HG03457 (cell line): ENCODE measurements around the gene NYNRIN.

Experiments used
- ATAC-seq: cut with Tn5 transposase; IDR thresholded peaks from one replicate; pipeline ENCODE4 v1.9.1; 2021; ENCODE audit warnings: moderate number of reproducible peaks; ENCODE audit not compliant: unreplicated experiment

Gene NYNRIN

GRCh38 chr14:24430143-24430681, 31.4 kb downstream of the NYNRIN start:
- ATAC-seq = peak; percentile 43

- no peak for ATAC-seq
These were observed 32.1 kb downstream of the NYNRIN start for GRCh38 chr14:24430682-24431568.

GRCh38 chr14:24431569-24432258, 32.9 kb downstream of the NYNRIN start:
- ATAC-seq = peak; percentile 46

- no peak for ATAC-seq
These were observed 33.7 kb downstream of the NYNRIN start for GRCh38 chr14:24432259-24433131.

DNA sequence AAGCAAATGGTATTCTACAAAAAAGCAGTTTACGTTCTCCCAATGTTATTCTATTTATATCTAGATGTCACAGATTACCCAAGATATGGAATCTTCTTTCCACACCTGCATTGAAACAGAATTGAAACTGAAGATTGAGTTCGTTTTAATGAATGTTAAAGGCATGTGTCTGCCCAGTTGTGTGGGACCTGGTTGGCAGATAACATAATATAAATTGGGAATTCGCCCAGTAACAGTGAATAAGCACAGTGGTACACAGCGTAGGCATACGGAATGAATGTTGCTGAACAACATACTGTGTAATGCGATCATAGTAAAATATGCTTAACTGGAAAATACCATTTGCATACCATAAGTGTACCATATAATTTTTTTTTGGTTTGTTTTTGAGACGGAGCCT, 35.2 kb downstream of the NYNRIN start:
- ATAC-seq = no peak

GRCh38 chr14:24434676-24435075, 35.9 kb downstream of the NYNRIN start:
- ATAC-seq = no peak

GRCh38 chr14:24435192-24435810, 36.5 kb downstream of the NYNRIN start:
- ATAC-seq = no peak

- ATAC-seq = no peak
These were observed 37.2 kb downstream of the NYNRIN start for GRCh38 chr14:24435998-24436354.

DNA sequence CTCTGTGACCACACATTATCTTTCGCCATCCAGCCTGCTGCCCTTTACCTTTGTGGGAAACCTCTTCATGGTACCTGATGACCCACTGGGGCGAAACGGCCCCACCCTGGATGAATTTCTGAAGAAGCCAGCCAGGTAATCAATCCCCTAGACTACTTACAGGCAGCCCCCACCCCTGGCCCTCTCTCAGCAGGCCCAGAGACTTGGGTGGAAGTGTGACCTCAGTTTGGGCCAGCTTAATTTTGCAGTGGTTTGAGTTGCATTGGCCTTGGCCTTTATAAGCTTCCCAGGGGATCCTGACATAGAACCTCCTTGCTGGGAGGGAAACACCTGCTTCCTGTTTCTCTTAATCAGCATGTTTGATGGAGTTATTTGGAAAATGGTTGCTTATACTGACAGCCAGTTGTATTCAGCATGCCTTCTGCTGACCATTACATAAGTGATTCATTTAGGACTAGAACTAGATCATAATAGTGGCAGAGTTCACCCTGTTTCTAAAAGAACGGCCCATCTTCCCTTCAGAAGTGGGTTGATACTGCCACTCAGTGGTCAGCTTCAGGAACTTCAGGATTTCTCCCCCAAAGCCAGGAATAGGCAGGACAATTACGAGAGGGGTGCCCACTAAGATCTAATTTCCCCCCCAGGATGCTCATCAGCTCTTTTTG, 37.7 kb downstream of the NYNRIN start:
- no peak for ATAC-seq

GRCh38 chr14:24437020-24437735, 38.4 kb downstream of the NYNRIN start:
- ATAC-seq = no peak

- no peak for ATAC-seq
These were observed 38.9 kb downstream of the NYNRIN start for GRCh38 chr14:24437736-24438067.

- ATAC-seq = no peak
These were observed 39.7 kb downstream of the NYNRIN start for GRCh38 chr14:24438223-24439097.

- ATAC-seq = no peak
These were observed 40.5 kb downstream of the NYNRIN start for GRCh38 chr14:24439257-24439656.

DNA sequence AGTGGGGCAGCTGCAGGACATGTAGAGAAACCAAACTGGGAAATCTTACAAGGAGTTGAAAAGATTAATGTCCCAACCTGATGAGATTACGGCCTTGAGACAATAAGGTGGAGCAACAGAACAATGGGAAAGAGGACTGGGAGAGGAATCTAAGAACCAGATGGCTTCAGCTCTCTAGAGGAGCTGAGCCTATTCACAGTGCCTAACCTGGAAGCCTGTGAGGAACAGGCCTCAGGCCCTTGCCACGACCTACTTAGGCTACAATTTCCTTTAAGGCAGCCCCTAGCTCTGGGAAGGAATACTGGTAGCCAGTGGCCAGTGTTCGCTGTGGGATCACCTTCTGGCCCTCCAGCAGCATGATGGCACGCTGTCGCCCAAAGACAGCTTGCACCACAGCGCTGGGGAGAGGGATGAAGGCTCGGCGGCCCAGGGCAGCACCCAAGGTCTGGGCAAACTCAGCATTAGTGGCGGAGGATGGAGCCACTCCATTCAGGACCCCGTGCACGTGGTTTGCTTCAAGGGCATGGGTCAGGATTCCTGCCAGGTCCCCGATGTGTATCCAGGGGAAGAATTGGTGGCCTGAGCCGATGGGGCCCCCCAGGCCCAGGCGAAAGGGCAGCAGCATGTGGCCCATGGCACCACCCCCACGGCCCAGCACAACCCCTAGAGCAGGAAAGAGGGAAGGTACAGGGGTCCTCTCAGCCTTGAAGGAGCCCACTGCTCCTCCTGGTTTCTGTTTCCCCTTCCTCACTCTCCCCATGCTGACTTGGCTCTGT, 41.2 kb downstream of the NYNRIN start:
- no peak for ATAC-seq

DNA sequence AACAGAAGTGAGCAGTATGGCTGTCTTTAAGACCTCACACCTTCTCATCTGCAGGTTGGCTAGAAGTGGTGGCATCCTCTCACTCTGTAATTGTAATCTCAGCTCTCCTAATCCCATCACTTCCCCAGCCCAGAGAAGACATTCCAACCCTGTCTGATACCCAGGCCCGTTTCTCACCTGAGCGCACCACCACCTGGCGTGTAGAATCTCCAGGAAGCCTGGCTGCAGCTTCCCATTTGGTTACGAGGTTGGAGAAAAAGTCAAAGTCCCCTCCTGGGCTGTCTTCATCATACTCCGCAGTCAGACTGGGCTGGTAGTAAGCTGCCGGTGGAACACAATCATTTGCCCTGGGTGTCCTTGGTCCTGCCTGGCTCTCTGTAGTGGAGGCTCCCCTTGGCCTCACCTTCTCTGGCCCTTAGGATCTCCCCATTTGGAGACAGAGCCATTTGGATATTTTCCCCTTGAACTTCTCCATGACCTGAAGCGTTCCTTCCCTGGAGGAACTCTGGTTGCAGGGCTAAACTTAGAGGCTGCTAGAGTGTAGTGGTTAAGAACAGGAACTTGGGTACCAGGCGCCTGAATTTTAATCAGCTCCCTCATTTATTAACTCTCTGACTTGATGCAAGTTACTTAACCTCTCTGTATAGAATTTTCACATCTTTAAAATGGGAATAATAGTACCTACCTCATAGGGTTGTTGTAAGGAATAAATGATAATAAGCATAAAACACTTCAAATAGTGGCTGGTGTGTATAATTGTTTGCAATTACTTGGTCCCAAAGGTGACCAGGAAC, 42.0 kb downstream of the NYNRIN start:
- no peak for ATAC-seq

- ATAC-seq = no peak
These were observed 42.7 kb downstream of the NYNRIN start for GRCh38 chr14:24441485-24441884.

GRCh38 chr14:24441904-24442239, 43.1 kb downstream of the NYNRIN start:
- no peak for ATAC-seq
